HG03064 (cell line): ENCODE data around the gene F13A1.

Source experiments
- ATAC-seq: cut with Tn5 transposase; IDR thresholded peaks from one replicate; pipeline ENCODE4 v1.9.1; 2021; ENCODE audit warnings: low read depth; ENCODE audit not compliant: unreplicated experiment

F13A1 gene

DNA sequence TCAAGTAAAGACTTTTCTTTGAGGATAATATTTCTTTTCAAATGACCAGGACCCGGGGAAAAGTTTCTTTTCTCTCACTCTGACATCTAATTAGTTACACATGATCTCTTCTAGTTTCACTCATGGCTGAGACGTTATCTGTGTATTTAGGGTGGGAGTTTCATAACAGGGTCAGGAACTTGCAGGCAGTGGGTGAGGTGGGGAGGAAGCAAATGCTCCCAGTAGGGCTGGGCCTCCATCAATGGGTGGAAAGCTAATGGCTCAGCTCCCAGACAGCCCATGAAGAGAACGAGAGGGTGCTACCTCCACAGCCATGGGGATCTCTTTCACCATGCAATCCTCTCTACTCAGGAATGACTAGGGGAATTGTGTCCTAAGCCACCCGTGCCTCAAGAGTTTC lies 119.3 kb downstream of the F13A1 start:
- no peak for ATAC-seq

GRCh38 chr6:6199678-6200077 lies 120.8 kb downstream of the F13A1 start:
- ATAC-seq, result no peak

GRCh38 chr6:6196762-6197161 lies 123.7 kb downstream of the F13A1 start:
- ATAC-seq, result no peak

DNA sequence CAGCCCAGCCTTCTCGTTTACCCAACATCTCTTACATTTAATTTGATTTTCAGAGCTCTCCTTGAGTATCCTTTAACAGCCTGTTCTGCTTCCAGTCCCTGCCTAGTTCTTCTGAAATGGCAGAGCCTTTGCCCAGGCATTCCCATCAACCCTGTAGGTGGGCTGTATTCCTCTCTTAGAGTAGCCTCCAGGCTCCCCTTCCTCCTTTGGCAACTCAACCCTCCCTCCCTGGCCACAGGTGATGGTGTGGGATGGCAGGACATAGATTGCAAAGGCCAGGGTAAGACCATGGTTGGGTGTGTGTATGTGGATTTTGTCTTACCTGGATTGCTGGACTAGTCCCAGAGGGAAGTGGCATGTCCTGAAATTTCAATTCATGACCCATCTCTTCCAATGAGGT lies 125.4 kb downstream of the F13A1 start:
- ATAC-seq, result no peak

DNA sequence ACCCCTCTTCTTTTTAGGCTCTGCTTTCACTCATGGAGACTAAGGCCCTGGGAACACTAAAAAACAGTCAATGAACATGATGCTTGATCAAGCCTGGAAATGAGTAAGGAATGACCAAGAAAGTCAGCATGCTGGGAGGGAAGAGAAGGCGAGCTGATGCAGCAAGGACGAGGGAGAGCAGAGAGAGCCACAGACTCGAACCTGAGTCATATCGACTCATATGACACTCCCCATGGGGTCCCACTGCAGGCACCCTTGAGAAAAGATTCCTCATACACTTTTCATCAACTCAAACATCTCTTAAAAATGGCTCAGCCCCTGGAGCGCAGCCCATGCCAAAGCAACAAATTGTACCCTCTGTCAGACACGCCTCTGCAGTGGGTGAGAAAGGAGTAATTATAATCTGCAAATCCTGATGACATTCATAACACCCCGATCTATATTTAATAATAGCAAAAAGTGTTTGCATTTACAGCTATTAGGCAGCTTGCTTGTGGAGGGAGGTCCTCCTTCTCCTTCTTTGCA lies 127.2 kb downstream of the F13A1 start:
- ATAC-seq, result no peak

DNA sequence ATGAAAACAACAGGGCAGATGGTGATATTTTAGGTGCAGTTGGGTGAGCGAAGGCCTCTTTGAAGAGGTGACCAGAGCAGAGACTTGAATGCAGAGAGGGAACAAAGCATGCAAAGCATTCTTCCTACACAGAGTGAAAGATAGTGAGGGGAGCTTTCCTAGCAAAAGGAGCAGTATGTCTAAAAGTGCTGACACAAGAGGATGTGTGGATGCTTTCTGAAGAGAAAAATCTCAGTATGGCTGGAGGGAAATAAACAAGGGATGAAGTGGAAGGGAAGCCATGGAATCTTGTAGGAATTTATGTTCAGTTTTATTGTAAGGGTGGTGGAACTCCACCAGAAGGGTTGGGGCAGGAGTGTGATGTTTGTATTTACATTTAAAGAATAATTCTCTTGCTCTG lies 128.6 kb downstream of the F13A1 start:
- ATAC-seq, result no peak

GRCh38 chr6:6191476-6191875 lies 129.0 kb downstream of the F13A1 start:
- no peak for ATAC-seq

- no peak for ATAC-seq
These were observed 139.8 kb downstream of the F13A1 start for GRCh38 chr6:6180684-6181083.

- no peak for ATAC-seq
These were observed 140.4 kb downstream of the F13A1 start for GRCh38 chr6:6179858-6180623.

- no peak for ATAC-seq
These were observed 141.7 kb downstream of the F13A1 start for GRCh38 chr6:6178795-6179194.

DNA sequence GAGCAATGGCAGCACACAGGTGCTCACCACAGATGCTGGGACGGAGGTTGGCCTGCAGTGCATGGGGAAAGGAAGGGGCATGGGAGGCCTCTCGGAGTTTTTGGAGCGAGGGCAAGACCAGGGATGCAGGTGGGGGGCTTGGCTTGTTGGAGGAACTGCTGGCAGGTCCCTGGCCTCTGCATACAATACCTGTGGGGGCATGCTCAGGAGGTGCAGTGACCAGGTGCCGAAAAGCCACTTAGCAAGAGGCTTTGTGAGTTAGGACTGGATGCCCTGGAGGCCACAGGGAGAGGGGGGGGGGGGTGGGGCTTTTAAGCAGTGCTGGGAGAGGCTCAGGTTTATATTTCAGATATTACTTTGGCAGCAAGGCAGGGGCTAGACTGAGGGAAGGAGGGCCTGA lies 142.7 kb downstream of the F13A1 start:
- no peak for ATAC-seq

GRCh38 chr6:6176586-6177228 lies 143.8 kb downstream of the F13A1 start:
- no peak for ATAC-seq

DNA sequence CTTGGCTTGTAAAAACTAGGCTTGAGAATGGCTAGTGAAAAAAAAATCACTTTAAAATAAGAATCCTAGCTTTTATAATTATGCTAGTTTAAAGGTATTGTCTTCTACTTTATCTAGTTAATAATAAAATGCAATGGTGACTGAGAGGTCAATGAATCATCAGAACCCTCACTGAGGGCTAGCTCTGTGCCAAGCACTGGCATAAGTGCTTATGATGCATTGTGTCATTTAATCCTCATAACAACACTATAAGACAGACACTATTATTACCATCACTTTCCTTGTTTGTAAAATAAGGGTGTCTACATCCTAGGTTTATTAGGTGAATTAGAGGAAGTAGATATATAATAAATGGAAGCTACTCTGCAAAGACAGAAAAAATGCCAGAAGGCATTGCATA lies 144.3 kb downstream of the F13A1 start:
- ATAC-seq, result no peak

- ATAC-seq, result no peak
These were observed 151.3 kb downstream of the F13A1 start for GRCh38 chr6:6169141-6169540.

- no peak for ATAC-seq
These were observed 154.4 kb downstream of the F13A1 start for GRCh38 chr6:6166064-6166463.

DNA sequence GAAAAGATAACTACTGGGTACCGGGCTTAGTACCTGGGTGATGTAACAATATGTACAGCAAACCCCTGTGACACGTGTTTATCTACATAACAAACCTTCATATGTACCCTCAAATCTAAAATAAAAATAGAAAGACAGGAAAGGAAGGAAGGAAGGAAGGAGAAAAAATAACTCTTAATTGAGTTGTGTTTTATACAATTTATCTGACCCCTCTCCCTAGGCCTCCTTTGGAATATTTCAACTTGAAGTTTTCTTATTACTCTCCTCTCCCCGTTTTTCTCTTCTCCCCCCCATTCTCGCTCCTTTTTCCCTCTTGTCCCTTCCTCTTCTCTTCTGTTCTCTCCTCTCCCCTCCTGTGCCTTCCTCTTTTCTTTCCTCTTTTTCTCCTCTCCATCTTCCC lies 156.1 kb downstream of the F13A1 start:
- no peak for ATAC-seq

- no peak for ATAC-seq
These were observed 166.1 kb downstream of the F13A1 start for GRCh38 chr6:6154335-6154734.

DNA sequence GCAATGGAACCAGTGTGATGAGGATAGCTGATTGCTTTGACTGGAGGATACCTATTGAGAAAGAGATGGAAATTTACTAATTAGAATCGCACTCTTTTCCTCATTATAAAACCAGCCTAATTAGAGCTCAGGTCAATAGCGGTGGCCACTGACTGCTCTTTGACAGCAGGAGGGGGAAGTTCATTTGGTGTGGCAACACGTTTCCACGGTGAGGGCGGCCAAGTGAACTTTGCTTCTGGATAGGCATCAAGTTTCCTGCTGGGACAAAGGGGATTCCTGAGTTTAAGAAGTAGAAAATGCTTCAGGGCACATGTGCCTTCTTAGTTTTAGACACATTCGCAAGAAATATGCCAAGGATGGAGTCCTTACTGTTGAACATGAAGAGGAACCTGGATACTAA lies 168.4 kb downstream of the F13A1 start:
- no peak for ATAC-seq

- no peak for ATAC-seq
These were observed 172.2 kb downstream of the F13A1 start for GRCh38 chr6:6148192-6148815.

DNA sequence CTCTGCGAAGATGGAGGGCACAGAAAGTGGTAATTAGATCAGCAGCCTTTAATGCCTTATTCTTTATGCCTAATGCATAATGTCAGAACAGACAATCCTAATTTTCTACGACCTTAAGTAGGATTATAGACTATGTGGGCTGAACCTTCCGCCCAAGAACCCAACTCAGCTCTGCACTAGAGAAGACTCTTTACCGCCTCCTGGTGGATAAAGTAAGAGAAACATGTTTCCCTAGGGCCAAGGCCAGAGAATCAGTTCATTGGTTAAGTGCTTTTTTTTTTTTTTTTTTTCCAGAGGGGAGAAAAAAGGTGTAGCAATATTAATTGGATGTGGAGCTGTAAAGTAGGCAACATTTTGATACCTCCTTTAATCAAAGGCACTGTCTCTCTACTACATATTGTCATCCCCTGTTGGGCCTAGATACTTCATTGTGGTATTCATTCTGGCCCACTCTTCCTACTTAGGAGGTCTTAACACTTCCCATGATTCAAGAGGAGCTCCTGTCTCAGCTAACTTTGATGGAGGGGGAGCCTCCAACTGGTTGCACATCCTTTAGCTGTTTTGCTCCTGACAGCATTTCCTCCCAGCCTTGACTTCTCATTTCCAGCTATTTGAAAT lies 188.9 kb downstream of the F13A1 start:
- no peak for ATAC-seq

DNA sequence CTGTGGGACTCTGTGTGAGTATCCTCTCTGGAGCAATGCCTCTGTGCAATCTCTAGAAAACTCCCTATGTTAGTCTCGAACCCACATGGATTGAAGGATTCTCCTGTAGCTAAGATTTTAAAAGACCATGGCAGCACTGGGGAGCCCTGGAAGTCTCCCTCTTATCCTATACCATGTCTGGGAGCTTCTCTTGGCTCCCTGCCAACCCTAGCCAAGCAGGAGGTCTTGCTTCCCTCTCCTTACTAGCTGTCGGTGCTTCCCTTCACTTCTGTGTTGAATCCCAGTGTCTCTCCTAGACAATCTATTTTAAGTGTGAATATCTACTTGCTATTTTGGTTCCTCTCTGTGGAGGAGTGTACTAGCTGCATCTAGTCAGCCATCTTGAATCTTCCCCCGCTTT lies 195.0 kb downstream of the F13A1 start:
- ATAC-seq, result no peak
